HG03060 (cell line): Measurements from ENCODE around the gene NIFK.
"Not testable (repeated sequence)": the region's sequence is repeated elsewhere in the genome, so short reads cannot be mapped to it uniquely, and the experiment has no call there.

Source experiments
- ATAC-seq: cut with Tn5 transposase; IDR thresholded peaks from one replicate; pipeline ENCODE4 v1.9.1; 2021; ENCODE audit warnings: low read depth, moderate number of reproducible peaks; ENCODE audit not compliant: unreplicated experiment

The NIFK gene

GRCh38 chr2:121697108-121697631, 39.5 kb downstream of the NIFK start:
- ATAC-seq, result no peak

GRCh38 chr2:121696410-121696930, 40.2 kb downstream of the NIFK start:
- ATAC-seq, result no peak

- no peak for ATAC-seq
Measured at GRCh38 chr2:121695171-121695451, 41.6 kb downstream of the NIFK start.

GRCh38 chr2:121694398-121695170, 42.1 kb downstream of the NIFK start:
- no peak for ATAC-seq

- ATAC-seq, result not testable (repeated sequence)
Measured at GRCh38 chr2:121690572-121690971, 46.1 kb downstream of the NIFK start.

- no peak for ATAC-seq
Measured at GRCh38 chr2:121690095-121690494, 46.6 kb downstream of the NIFK start.

GRCh38 chr2:121689356-121689755, 47.3 kb downstream of the NIFK start:
- ATAC-seq, result no peak

GRCh38 chr2:121688820-121689219, 47.9 kb downstream of the NIFK start:
- ATAC-seq, result no peak

GRCh38 chr2:121686902-121687301, 49.8 kb downstream of the NIFK start:
- ATAC-seq, result no peak

- ATAC-seq, result no peak
Measured at GRCh38 chr2:121686218-121686617, 50.5 kb downstream of the NIFK start.

GRCh38 chr2:121682396-121683298, 54.0 kb downstream of the NIFK start:
- no peak for ATAC-seq

GRCh38 chr2:121677855-121678254, 58.8 kb downstream of the NIFK start:
- no peak for ATAC-seq
